Mucosa of stomach (tissue), 1 donor: ENCODE results near the gene MBNL1.
A peak's percentile ranks its signal among the peaks of the same experiment; 100 is the strongest.

Source experiments
- H3K27me3 ChIP-seq: one replicate; pipeline ENCODE4 v1.7.0; 2013; ENCODE audit warnings: mild to moderate bottlenecking, low read length; ENCODE audit not compliant: control insufficient read depth, insufficient read depth
- H3K36me3 ChIP-seq: one replicate; pipeline ENCODE4 v1.7.0; 2013; ENCODE audit warnings: low read length; ENCODE audit not compliant: control insufficient read depth, insufficient read depth
- H3K4me1 ChIP-seq: one replicate; pipeline ENCODE4 v1.7.0; 2013; ENCODE audit warnings: mild to moderate bottlenecking, low read length; ENCODE audit not compliant: control insufficient read depth, insufficient read depth
- H3K4me3 ChIP-seq: one replicate; pipeline ENCODE4 v1.7.0; 2013; ENCODE audit warnings: low read length
- H3K9ac ChIP-seq: one replicate; pipeline ENCODE4 v1.7.0; 2013; ENCODE audit warnings: mild to moderate bottlenecking, low read length, moderate library complexity
- H3K9me3 ChIP-seq: one replicate; pipeline ENCODE4 v1.7.0; 2013; ENCODE audit warnings: mild to moderate bottlenecking, low read length, moderate library complexity; ENCODE audit not compliant: control insufficient read depth
- donor health status: Pancreatic carcinoma.

The MBNL1 gene

GRCh38 chr3:152256851-152257562, 11.7 kb upstream of the MBNL1 start:
- no peak overlapping the region for H3K9ac ChIP-seq
- H3K36me3 ChIP-seq, result no peaks in the 10 kb centered on the region
- H3K4me3 ChIP-seq, result no peak overlapping the region
- no peaks in the 10 kb centered on the region for H3K27me3 ChIP-seq
- no peaks in the 10 kb centered on the region for H3K4me1 ChIP-seq
- no peaks in the 10 kb centered on the region for H3K9me3 ChIP-seq

DNA sequence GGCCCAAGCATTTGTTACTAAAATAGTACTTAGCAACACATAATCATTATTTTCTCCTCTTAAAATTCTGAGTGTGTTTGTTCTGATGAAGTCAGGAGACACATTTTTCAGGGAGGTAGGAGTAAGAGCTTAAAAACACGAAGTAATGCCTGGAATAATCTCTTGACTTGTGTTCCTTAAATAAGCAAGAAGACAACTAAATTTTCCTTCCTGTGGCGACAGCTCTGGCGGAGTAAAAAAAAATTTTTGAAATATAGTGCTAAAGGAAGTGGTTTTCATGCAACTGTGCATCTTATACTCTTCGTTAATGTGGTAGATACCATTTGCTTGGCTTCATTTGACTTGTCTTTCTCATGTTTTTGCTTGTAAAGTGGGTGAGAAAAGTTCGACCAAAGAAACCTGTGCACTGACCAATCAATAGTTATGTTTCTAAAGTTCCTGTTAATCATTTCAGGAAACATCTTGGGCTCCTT, 11.1 kb upstream of the MBNL1 start:
- H3K27me3 ChIP-seq, result no peaks in the 10 kb centered on the region
- H3K9ac ChIP-seq, result no peak overlapping the region
- H3K9me3 ChIP-seq, result no peaks in the 10 kb centered on the region
- no peaks in the 10 kb centered on the region for H3K4me1 ChIP-seq
- no peaks in the 10 kb centered on the region for H3K36me3 ChIP-seq
- H3K4me3 ChIP-seq, result no peak overlapping the region

- H3K9me3 ChIP-seq, result no peaks in the 10 kb centered on the region
- no peak overlapping the region for H3K4me3 ChIP-seq
- H3K36me3 ChIP-seq, result no peaks in the 10 kb centered on the region
- no peaks in the 10 kb centered on the region for H3K27me3 ChIP-seq
- no peaks in the 10 kb centered on the region for H3K4me1 ChIP-seq
- no peak overlapping the region for H3K9ac ChIP-seq
Observed at GRCh38 chr3:152258448-152259393, 10.0 kb upstream of the MBNL1 start.

DNA sequence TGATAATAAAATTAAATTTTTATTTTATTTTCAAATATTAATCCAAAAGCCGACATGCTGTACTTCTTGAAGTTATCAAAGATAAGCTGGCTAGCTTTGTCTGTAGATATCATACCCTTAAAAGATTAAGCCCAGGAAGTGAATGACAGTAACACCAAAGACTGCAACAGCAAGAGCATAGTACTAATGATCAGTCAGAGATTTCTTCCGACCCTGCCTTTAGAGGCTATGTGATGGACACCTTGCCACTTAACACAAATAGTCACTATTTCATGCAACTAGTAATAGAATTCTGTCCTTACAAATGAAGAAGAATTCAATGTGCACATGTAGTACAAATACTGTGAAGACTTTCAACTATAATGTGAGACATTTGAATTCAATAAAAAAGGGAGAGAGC, 9.3 kb upstream of the MBNL1 start:
- Histone ChIP-seq H3K9ac (no peak overlapping the region), H3K27me3 (no peaks in the 10 kb centered on the region), H3K4me1 (no peaks in the 10 kb centered on the region), H3K9me3 (no peaks in the 10 kb centered on the region), H3K36me3 (no peaks in the 10 kb centered on the region), H3K4me3 (no peak overlapping the region)

DNA sequence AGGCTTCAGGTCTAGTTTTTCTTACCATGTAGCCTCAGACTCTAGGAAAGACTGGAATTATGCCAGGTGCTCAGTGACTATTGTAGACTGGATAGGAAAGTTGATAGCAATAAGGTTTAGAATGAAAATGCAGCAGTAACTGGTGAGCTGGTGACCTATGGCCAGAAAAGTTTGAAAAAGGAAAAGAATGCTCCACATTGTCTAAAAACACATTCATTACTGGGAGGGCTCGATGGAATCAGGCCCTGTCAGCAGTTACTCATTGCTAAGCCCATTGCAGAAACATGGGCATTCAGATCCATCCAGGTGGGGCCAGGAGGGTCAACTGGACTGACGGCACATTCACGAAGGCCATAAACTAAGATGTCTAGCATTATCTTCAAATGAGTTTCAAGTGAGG, 8.7 kb upstream of the MBNL1 start:
- H3K4me3 ChIP-seq, result no peak overlapping the region
- H3K9me3 ChIP-seq, result no peaks in the 10 kb centered on the region
- no peaks in the 10 kb centered on the region for H3K27me3 ChIP-seq
- H3K4me1 ChIP-seq, result no peaks in the 10 kb centered on the region
- H3K9ac ChIP-seq, result no peak overlapping the region
- H3K36me3 ChIP-seq, result no peaks in the 10 kb centered on the region

- no peak overlapping the region for H3K9ac ChIP-seq
- H3K9me3 ChIP-seq, result no peaks in the 10 kb centered on the region
- H3K4me3 ChIP-seq, result no peak overlapping the region
- no peaks in the 10 kb centered on the region for H3K36me3 ChIP-seq
- no peaks in the 10 kb centered on the region for H3K4me1 ChIP-seq
- no peaks in the 10 kb centered on the region for H3K27me3 ChIP-seq
Observed at GRCh38 chr3:152260529-152260928, 8.2 kb upstream of the MBNL1 start.

DNA sequence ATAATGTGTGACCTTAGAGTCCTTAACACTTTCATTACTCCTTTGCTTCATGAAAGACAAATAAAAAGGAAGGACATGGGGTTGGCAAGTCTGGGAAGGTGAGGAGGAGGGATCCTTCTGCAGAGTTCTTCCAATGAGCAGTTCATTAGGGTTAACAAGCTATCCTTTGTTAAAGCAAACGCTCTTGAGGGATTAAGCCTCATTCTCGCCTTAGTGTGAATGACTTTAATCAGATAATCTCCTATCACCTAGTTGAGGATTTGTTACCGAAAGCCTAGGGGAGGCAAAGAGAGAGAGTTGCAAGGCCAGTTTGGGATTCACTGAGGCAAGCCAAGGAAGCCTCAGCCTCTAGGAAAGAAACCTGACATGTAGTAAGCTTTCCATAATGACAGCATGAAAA, 7.4 kb upstream of the MBNL1 start:
- no peaks in the 10 kb centered on the region for H3K36me3 ChIP-seq
- no peaks in the 10 kb centered on the region for H3K9me3 ChIP-seq
- no peak overlapping the region for H3K4me3 ChIP-seq
- peaks cover 3% of the 10 kb centered on the region for H3K4me1 ChIP-seq
- H3K9ac ChIP-seq, result no peak overlapping the region
- no peaks in the 10 kb centered on the region for H3K27me3 ChIP-seq

DNA sequence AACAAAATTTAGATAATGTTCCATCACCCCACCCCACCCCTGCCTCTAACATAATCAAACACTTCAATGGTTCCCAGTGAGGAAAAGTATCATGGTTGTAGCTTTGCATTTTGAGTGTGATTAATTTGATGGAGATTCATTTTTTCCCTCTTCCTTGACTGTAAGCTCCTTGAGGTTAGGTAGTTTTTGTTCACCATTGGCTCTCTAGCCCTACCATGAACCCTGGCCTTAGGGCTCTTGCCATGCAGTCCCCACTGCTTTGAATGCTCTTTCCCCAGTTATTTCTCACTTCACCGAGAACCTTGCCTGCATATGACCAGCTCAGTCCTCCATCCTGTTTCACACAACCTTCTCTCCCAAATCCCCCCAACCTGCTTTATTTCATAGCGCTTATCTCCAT, 5.0 kb upstream of the MBNL1 start:
- no peaks in the 10 kb centered on the region for H3K36me3 ChIP-seq
- H3K9me3 ChIP-seq, result no peaks in the 10 kb centered on the region
- peaks cover 24% of the 10 kb centered on the region for H3K4me1 ChIP-seq
- no peaks in the 10 kb centered on the region for H3K27me3 ChIP-seq
- H3K9ac ChIP-seq, result no peak overlapping the region
- H3K4me3 ChIP-seq, result no peak overlapping the region

DNA sequence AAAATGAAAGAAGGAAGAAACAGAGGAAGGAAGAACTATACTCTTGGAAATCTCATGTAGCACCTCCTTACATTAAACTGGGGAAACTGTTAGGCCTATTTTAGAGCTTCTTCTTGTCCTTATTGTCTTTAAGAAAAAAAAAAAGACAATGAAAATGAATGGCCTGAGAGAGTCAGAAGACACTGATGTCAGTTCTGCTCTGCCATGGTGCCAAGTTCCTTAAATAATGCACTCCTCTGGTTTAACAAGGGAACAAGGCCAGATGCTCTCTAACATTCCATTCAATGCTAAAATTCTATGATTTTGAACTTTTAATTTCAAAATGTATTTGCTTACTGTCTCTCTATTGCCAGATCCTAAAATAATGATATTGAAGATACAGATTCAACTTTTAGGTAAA, 4.4 kb upstream of the MBNL1 start:
- no peaks in the 10 kb centered on the region for H3K36me3 ChIP-seq
- no peak overlapping the region for H3K4me3 ChIP-seq
- no peaks in the 10 kb centered on the region for H3K27me3 ChIP-seq
- H3K9ac ChIP-seq, result no peak overlapping the region
- H3K9me3 ChIP-seq, result no peaks in the 10 kb centered on the region
- peaks cover 24% of the 10 kb centered on the region for H3K4me1 ChIP-seq

GRCh38 chr3:152266221-152266995, 2.3 kb upstream of the MBNL1 start:
- H3K36me3 ChIP-seq, result no peaks in the 10 kb centered on the region
- H3K9me3 ChIP-seq, result no peaks in the 10 kb centered on the region
- no peak overlapping the region for H3K4me3 ChIP-seq
- H3K4me1 ChIP-seq, result peaks cover 24% of the 10 kb centered on the region
- no peaks in the 10 kb centered on the region for H3K27me3 ChIP-seq
- H3K9ac ChIP-seq, result peak overlapping the region; percentile 15

GRCh38 chr3:152267831-152268554, 736 bp upstream of the MBNL1 start:
- Histone ChIP-seq H3K27me3 (no peaks in the 10 kb centered on the region), H3K36me3 (no peaks in the 10 kb centered on the region), H3K9me3 (no peaks in the 10 kb centered on the region), H3K4me1 (peaks cover 24% of the 10 kb centered on the region), H3K9ac (peak overlapping the region; percentile 91), H3K4me3 (peak overlapping the region; percentile 71)
